Loucy (cell line): ENCODE results near the gene HID1.

Experiments used
- H2AFZ ChIP-seq: fragments of 200-600 bp; sonication (generic); 2 replicates; pipeline ENCODE4 v1.6.0; 2016; ENCODE audit warnings: antibody characterized with exemption, mild to moderate bottlenecking, low read length, moderate library complexity
- H3F3A ChIP-seq: fragments of 200-600 bp; 2 replicates; pipeline ENCODE4 v1.6.0; 2016; ENCODE audit warnings: antibody characterized with exemption, low read depth, mild to moderate bottlenecking
- H3K27me3 ChIP-seq: fragments of 200-600 bp; sonication (generic); 2 replicates; pipeline ENCODE4 v1.6.1; 2014; ENCODE audit warnings: low read length, mild to moderate bottlenecking; ENCODE audit not compliant: insufficient read depth, poor library complexity, severe bottlenecking
- H3K36me3 ChIP-seq: fragments of 200-600 bp; sonication (generic); 2 replicates; pipeline ENCODE4 v1.6.1; 2016; ENCODE audit warnings: low read length; ENCODE audit not compliant: insufficient read depth
- H3K4me1 ChIP-seq: fragments of 200-600 bp; sonication (generic); 2 replicates; pipeline ENCODE4 v1.5.1; 2014; ENCODE audit warnings: low read length, mild to moderate bottlenecking; ENCODE audit not compliant: insufficient read depth, poor library complexity, severe bottlenecking
- H3K4me2 ChIP-seq: fragments of 200-600 bp; sonication (generic); 2 replicates; pipeline ENCODE4 v1.6.0; 2014; ENCODE audit warnings: antibody characterized with exemption, low read length, low read depth, mild to moderate bottlenecking; ENCODE audit not compliant: poor library complexity, severe bottlenecking
- H3K4me3 ChIP-seq: fragments of 200-600 bp; sonication (generic); 2 replicates; pipeline ENCODE4 v1.5.1; 2014; ENCODE audit warnings: low read length, mild to moderate bottlenecking, mixed read lengths; ENCODE audit not compliant: poor library complexity, severe bottlenecking
- H3K79me2 ChIP-seq: fragments of 200-600 bp; sonication (generic); 2 replicates; pipeline ENCODE4 v1.6.1; 2014; ENCODE audit warnings: low read length; ENCODE audit not compliant: insufficient read depth
- H3K9ac ChIP-seq: fragments of 200-600 bp; sonication (generic); 2 replicates; pipeline ENCODE4 v1.6.0; 2014; ENCODE audit warnings: mild to moderate bottlenecking, low read depth, low read length, moderate library complexity; ENCODE audit not compliant: poor library complexity, severe bottlenecking
- H3K9me2 ChIP-seq: fragments of 200-600 bp; sonication (generic); replicated peaks from 2 replicates; pipeline ENCODE4 v1.6.1; 2016; ENCODE audit warnings: low read depth, low read length, mixed read lengths
- H3K9me3 ChIP-seq: fragments of 200-600 bp; sonication (generic); 2 replicates; pipeline ENCODE4 v1.6.1; 2014; ENCODE audit warnings: mild to moderate bottlenecking, antibody characterized with exemption, low read length, low read depth; ENCODE audit not compliant: insufficient read depth
- H4K20me1 ChIP-seq: fragments of 200-600 bp; sonication (generic); 2 replicates; pipeline ENCODE4 v1.6.0; 2014; ENCODE audit warnings: antibody characterized with exemption, low read length, mild to moderate bottlenecking; ENCODE audit not compliant: insufficient read depth, poor library complexity, severe bottlenecking
- EZH2phosphoT487 ChIP-seq: fragments of 200-600 bp; IDR thresholded peaks from 2 replicates; pipeline ENCODE4 v1.6.1; 2018; ENCODE audit warnings: antibody characterized with exemption, mild to moderate bottlenecking, moderate library complexity, borderline replicate concordance
- TF ChIP-seq, protein P1 (sequence below): fragments of 200-600 bp; sonication (generic); conservative IDR thresholded peaks from 2 replicates; pipeline ENCODE4 v1.5.1; 2014; ENCODE audit warnings: mild to moderate bottlenecking, antibody characterized with exemption, low read length

HID1 gene

GRCh38 chr17:74972107-74972972 is at the start of gene HID1:
TSS of gene HID1 (minus strand) at chr17:74972759. CDS start at chr17:74972656, 103 bp downstream.
- Histone ChIP-seq H3K36me3 (no peaks in the 10 kb centered on the region), H3K79me2 (no peaks in the 10 kb centered on the region), H3K4me2 (peak within 1 kb of the TSS; percentile 67), H3K4me1 (no peaks in the 10 kb centered on the region), H4K20me1 (no peaks in the 10 kb centered on the region), H2AFZ (peak within 1 kb of the TSS; percentile 64; the same call in 1 of the 2 replicates), H3K4me3 (peak within 1 kb of the TSS; percentile 69), H3K9me3 (no peaks in the 10 kb centered on the region), H3K27me3 (peaks cover 17% of the 10 kb centered on the region), H3K9me2 (no peaks in the 10 kb centered on the region), H3F3A (no peaks in the 10 kb centered on the region), H3K9ac (no peak within 1 kb of the TSS)
- TF ChIP-seq EZH2phosphoT487, result no peak
- TF ChIP-seq, protein P1, sequence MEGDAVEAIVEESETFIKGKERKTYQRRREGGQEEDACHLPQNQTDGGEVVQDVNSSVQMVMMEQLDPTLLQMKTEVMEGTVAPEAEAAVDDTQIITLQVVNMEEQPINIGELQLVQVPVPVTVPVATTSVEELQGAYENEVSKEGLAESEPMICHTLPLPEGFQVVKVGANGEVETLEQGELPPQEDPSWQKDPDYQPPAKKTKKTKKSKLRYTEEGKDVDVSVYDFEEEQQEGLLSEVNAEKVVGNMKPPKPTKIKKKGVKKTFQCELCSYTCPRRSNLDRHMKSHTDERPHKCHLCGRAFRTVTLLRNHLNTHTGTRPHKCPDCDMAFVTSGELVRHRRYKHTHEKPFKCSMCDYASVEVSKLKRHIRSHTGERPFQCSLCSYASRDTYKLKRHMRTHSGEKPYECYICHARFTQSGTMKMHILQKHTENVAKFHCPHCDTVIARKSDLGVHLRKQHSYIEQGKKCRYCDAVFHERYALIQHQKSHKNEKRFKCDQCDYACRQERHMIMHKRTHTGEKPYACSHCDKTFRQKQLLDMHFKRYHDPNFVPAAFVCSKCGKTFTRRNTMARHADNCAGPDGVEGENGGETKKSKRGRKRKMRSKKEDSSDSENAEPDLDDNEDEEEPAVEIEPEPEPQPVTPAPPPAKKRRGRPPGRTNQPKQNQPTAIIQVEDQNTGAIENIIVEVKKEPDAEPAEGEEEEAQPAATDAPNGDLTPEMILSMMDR, result no peak

GRCh38 chr17:75020331-75021110 is 48.0 kb upstream of the HID1 start:
- Histone ChIP-seq H3K9me2 (no peaks in the 10 kb centered on the region), H3K27me3 (no peaks in the 10 kb centered on the region), H3K79me2 (no peaks in the 10 kb centered on the region; the same call in 1 of the 2 replicates), H3K4me1 (peaks cover 14% of the 10 kb centered on the region), H3K36me3 (peaks cover 13% of the 10 kb centered on the region; the same call in 1 of the 2 replicates), H3K9ac (no peak overlapping the region), H3K9me3 (no peaks in the 10 kb centered on the region), H3K4me2 (no peak overlapping the region), H3K4me3 (no peak overlapping the region), H2AFZ (no peak overlapping the region), H3F3A (peaks cover 5% of the 10 kb centered on the region; the same call in 1 of the 2 replicates), H4K20me1 (no peaks in the 10 kb centered on the region)
- no peak for TF ChIP-seq EZH2phosphoT487
- TF ChIP-seq, protein P1, result no peak

DNA sequence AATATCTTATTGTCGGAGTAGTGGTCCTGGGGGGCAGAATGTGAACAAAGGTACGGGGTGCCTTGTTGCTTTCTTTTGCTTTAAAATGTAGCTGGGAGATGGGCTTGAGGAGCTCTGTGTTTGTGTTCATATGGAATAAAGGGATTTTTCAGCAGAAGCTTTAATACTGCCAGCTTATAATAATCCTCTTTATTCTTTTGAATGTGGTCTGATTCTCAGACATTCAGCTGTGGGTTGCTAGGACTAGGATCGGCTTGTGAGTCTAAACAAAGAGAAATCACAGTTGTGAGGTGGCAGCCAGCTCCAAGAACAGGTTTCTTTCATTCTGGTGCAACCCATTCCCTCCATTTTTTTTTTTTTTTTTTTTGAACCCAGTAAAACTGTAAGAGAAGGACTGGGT is 47.2 kb upstream of the HID1 start:
- H4K20me1 ChIP-seq, result no peaks in the 10 kb centered on the region
- H3K9me3 ChIP-seq, result no peaks in the 10 kb centered on the region
- TF ChIP-seq, protein P1, result no peak
- no peak for TF ChIP-seq EZH2phosphoT487
- H2AFZ ChIP-seq, result no peak overlapping the region
- peaks cover 3% of the 10 kb centered on the region; the same call in 1 of the 2 replicates for H3K79me2 ChIP-seq
- H3F3A ChIP-seq, result peaks cover 2% of the 10 kb centered on the region; the same call in 1 of the 2 replicates
- H3K9me2 ChIP-seq, result no peaks in the 10 kb centered on the region
- H3K9ac ChIP-seq, result no peak overlapping the region
- H3K4me2 ChIP-seq, result no peak overlapping the region
- peaks cover 13% of the 10 kb centered on the region; the same call in 1 of the 2 replicates for H3K36me3 ChIP-seq
- no peaks in the 10 kb centered on the region for H3K27me3 ChIP-seq
- no peak overlapping the region for H3K4me3 ChIP-seq
- peaks cover 10% of the 10 kb centered on the region for H3K4me1 ChIP-seq
